ENCODE data around the gene C12orf42.

DNA sequence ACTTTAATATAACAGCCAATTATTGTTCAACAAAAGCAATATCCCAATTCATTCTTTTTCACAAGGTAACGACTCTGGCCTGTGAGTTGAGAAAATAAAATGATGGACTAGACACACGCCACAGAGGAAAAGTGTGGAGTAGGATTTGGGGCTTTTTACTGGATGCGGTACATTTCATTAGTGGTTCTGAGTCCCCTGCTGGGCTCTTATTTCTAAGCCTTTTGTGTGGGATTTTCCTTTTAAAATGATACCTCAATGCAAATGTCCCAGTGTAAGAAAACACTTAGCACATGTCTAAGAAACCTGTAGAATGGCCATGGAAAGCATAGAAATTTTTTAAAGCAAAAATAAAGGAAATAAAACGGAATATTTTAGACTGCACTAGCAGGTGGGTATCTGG is 73.4 kb downstream of the C12orf42 start:
- TF ChIP-seq TAF1 (IDR thresholded peaks at IDR 0.05; ENCODE audit: borderline replicate concordance, insufficient read depth, low read length) (no peak), POLR2AphosphoS5 (IDR thresholded peaks at IDR 0.05; ENCODE audit: low read depth, low read length) (no peak), SIN3A (IDR thresholded peaks at IDR 0.05; ENCODE audit: borderline replicate concordance, insufficient read depth, low read length) (no peak), FOXP2 (optimal IDR thresholded peaks at IDR 0.05; ENCODE audit: borderline replicate concordance, extremely low read depth, extremely low read length, insufficient read depth) (no peak)
- TF ChIP-seq, protein P1, sequence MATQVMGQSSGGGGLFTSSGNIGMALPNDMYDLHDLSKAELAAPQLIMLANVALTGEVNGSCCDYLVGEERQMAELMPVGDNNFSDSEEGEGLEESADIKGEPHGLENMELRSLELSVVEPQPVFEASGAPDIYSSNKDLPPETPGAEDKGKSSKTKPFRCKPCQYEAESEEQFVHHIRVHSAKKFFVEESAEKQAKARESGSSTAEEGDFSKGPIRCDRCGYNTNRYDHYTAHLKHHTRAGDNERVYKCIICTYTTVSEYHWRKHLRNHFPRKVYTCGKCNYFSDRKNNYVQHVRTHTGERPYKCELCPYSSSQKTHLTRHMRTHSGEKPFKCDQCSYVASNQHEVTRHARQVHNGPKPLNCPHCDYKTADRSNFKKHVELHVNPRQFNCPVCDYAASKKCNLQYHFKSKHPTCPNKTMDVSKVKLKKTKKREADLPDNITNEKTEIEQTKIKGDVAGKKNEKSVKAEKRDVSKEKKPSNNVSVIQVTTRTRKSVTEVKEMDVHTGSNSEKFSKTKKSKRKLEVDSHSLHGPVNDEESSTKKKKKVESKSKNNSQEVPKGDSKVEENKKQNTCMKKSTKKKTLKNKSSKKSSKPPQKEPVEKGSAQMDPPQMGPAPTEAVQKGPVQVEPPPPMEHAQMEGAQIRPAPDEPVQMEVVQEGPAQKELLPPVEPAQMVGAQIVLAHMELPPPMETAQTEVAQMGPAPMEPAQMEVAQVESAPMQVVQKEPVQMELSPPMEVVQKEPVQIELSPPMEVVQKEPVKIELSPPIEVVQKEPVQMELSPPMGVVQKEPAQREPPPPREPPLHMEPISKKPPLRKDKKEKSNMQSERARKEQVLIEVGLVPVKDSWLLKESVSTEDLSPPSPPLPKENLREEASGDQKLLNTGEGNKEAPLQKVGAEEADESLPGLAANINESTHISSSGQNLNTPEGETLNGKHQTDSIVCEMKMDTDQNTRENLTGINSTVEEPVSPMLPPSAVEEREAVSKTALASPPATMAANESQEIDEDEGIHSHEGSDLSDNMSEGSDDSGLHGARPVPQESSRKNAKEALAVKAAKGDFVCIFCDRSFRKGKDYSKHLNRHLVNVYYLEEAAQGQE (IDR thresholded peaks at IDR 0.05; ENCODE audit: insufficient read depth in 1 of 2, low read depth in 2 of 2, low read length in 2 of 2), result no peak
